Transverse colon (tissue), 4 donors: Measurements from ENCODE around the gene GAS2. TPM values are rescaled to one million over a fixed set of nuclear protein-coding genes. Genes with fewer than 3 reads are reported as not detected.

Experiments used
- DNase-seq: peaks from one replicate; pipeline ENCODE4 v3.0.0-alpha.2; 2019
- H3K27ac ChIP-seq, 4 donors: fragments of 200-600 bp; sonication (generic); 2 replicates each; pipeline ENCODE4 v1.5.1; 2016 to 2018; ENCODE audit warnings: inconsistent platforms in 4 of 4
- H3K27me3 ChIP-seq: fragments of 200-600 bp; sonication (generic); 2 replicates; pipeline ENCODE4 v1.5.1; 2017; ENCODE audit warnings: inconsistent platforms
- H3K36me3 ChIP-seq, 4 donors: fragments of 200-600 bp; sonication (generic); 2 replicates each; pipeline ENCODE4 v1.5.1; 2017 to 2019; ENCODE audit warnings: inconsistent platforms in 4 of 4
- H3K4me1 ChIP-seq, 4 donors: fragments of 200-600 bp; sonication (generic); 2 replicates each; pipeline ENCODE4 v1.5.1; 2017 to 2020; ENCODE audit warnings: inconsistent platforms in 4 of 4
- H3K4me3 ChIP-seq, 4 donors: fragments of 200-600 bp; sonication (generic); 1 replicate in 1 of 4; 2 replicates in 3 of 4; pipeline versions ENCODE4 v1.5.1 to v1.6.1; 2017 to 2019; ENCODE audit warnings: inconsistent platforms in 4 of 4
- H3K9me3 ChIP-seq, 2 donors: fragments of 200-600 bp; sonication (generic); 2 replicates each; pipeline ENCODE4 v1.5.1; 2017 to 2019; ENCODE audit warnings: inconsistent platforms in 2 of 2
- CTCF ChIP-seq, 5 experiments: fragments of 200-600 bp in 3 of 5; fragments of 450-650 bp in 2 of 5; sonication (generic) in 3 of 5; IDR thresholded peaks; 1 replicate in 2 of 5; 2 replicates in 3 of 5; pipeline ENCODE4 v1.5.1; 2016 to 2017; ENCODE audit warnings: antibody characterized with exemption in 5 of 5, inconsistent platforms in 3 of 5, mild to moderate bottlenecking in 2 of 5, moderate library complexity in 1 of 5
- EP300 ChIP-seq: sonication (generic); formaldehyde crosslinking; IDR thresholded peaks from one replicate; pipeline ENCODE4 v1.6.1; 2017; ENCODE audit warnings: antibody characterized with exemption, low read depth
- POLR2A ChIP-seq: fragments of 450-650 bp; IDR thresholded peaks from one replicate; pipeline ENCODE4 v1.6.1; 2016; ENCODE audit warnings: antibody characterized with exemption, mild to moderate bottlenecking, moderate library complexity
- POLR2AphosphoS5 ChIP-seq, 3 donors: sonication (generic); formaldehyde crosslinking; IDR thresholded peaks; one replicate each; pipeline ENCODE4 v1.6.1; 2016; ENCODE audit warnings: antibody characterized with exemption in 3 of 3
- WGBS, 2 donors: methylation state at CpG; one replicate each; pipeline ENCODE4 v1.1.5; 2018; ENCODE audit warnings: low coverage in 1 of 2; 5-methylcytosine and 5-hydroxymethylcytosine counted together
- in situ Hi-C, 4 donors: fragments of 200-750 bp; cut with MboI; loops; one replicate each; pipeline versions ENCODE4 v1.15.0 to v1.15.1; 2017; ENCODE audit warnings: low sequenced_read_pairs in 3 of 4, low pct_ligation_motif_present in 1 of 4, low pct_unique_long_range_greater_than_20kb in 1 of 4
- intact Hi-C: fragments of 100-400 bp; cut with DNase I; formaldehyde crosslinking; loops from one replicate; pipeline ENCODE4 v1.15.1; 2023; ENCODE audit warnings: low total_unique reads
- total RNA-seq, 4 donors: library from RNA; depleted of rRNA; stranded (reverse); fragments of >200 nt; gene quantifications; one replicate each; pipeline ENCODE4 v1.1.0, GENCODE V29; 2016

The GAS2 gene
- total RNA-seq, 4 donors from 2014 or later = 2.2 to 8.3 (median 4.2) TPM; not detected in 1

DNA sequence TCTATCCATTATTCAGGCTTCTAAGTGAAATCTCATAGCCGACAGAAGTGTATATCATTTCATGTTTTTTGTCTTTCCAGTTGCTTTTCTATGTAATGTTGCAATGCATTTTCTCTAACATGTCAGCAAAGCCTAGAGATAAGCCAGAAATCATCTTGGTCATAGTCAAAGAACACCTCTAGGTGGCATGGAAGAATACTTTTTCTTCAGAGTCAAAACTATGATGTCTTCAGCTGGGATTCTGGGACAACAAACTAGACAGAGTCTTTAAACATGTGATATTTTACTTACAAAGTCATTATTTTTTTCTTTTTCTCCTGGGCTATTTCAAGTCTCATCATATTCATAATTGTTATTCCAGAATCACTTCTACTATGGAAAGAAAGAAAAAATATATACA lies 4.4 kb downstream of the GAS2 start:
- intact Hi-C loops (no loop called here), in situ Hi-C loops (no loop called here)
- peaks cover 0 to 11% (median 7%) of the 10 kb centered on the region in 4 donors for H3K4me1 ChIP-seq
- no peak overlapping the region for H3K4me3 ChIP-seq
- DNase-seq = no peak
- no peak overlapping the region for H3K27ac ChIP-seq
- H3K9me3 ChIP-seq = no peaks in the 10 kb centered on the region
- peaks cover 50% of the 10 kb centered on the region for H3K27me3 ChIP-seq
- no peak for TF ChIP-seq EP300
- TF ChIP-seq CTCF (IDR thresholded peaks at IDR 0.05) = peak in 4 of 5 experiments; percentile 24 to 52 (median 32)
- no peak for TF ChIP-seq POLR2A
- no peak for TF ChIP-seq POLR2AphosphoS5 (IDR thresholded peaks at IDR 0.05)
- 27 to 74% methylated on average over 1 of the region's 1 CpG for WGBS, 2 donors
- H3K36me3 ChIP-seq = no peaks in the 10 kb centered on the region

DNA sequence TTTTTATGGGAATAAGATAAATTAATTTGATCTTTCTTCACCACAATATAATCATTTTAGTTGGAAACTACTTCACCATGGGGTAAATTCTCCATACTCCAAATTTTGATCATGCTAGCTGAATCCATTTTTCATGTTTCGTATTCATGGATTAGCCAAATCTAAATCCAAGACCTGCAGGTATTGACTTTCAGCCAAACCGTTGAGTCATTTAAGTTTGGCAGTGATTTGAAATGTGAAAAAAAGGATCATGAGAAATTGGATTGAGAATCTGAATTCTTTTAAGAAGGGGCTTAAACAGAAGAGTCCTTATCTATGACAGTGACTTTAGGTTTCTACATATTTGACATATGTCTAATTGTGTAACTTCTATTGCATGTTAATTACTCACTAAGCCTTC lies 5.3 kb downstream of the GAS2 start:
- in situ Hi-C loops = no loop called here
- no peak for DNase-seq
- 57 to 76% methylated on average over 2 of the region's 2 CpGs for WGBS, 2 donors

DNA sequence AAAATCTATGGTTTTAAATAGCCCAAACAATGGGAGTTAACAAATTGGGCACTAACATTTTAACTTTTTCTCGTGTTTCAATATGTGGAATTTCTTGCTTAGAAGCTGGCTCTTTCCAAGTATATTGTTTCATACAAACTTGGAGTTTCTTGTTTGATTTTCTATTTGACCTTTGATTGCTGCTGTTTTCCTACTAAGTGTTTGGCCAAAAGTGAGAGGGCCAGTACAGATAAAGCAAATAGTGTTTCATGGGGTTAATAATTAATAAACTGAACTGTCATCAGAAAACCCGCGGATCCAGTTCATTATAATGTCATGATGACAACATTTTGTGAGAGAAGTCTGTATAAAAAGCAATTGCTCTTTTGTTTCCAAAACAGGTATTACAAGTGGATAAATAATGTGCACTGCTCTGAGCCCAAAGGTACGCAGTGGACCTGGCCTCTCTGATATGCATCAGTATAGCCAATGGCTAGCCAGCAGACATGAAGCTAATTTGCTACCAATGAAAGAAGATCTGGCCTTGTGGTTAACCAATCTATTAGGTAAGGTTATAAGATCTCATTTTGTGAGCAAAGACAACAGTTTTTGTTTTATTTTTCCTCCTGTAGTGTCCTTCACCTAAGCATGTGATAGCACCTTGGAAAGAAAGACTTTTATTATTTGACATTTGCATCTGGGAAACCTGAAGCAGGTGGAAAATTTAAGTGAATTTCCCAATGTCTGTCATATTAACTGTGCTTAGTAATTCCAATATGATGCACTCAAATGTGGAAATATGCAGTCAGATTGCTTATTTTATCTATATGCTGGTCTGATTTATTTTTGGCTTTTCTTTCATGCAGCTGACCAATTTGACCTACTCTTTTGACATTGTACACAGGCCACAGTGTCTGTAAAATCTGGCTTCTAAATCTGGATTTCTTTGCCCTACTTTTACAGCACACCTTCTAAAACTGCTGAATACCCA lies 8.3 kb downstream of the GAS2 start:
- H3K27ac ChIP-seq = peak overlapping the region in 1 of 4 donors; percentile 42
- intact Hi-C loops = no loop called here
- no peak for DNase-seq
- no peaks in the 10 kb centered on the region for H3K36me3 ChIP-seq
- H3K4me3 ChIP-seq = no peak overlapping the region
- TF ChIP-seq POLR2A (no peak), POLR2AphosphoS5 (IDR thresholded peaks at IDR 0.05) (no peak), EP300 (no peak), CTCF (IDR thresholded peaks at IDR 0.05) (no peak)
- H3K4me1 ChIP-seq = no peaks in the 10 kb centered on the region
- in situ Hi-C loops = no loop called here
- H3K27me3 ChIP-seq = peaks cover 12% of the 10 kb centered on the region
- no peaks in the 10 kb centered on the region for H3K9me3 ChIP-seq
- WGBS, 2 donors = 28 to 48% methylated on average over 4 of the region's 4 CpGs

More for the DNA sequence above, 5.3 kb downstream of the GAS2 start:
- TF ChIP-seq POLR2AphosphoS5 (IDR thresholded peaks at IDR 0.05) (no peak), CTCF (IDR thresholded peaks at IDR 0.05) (no peak), EP300 (no peak), POLR2A (no peak)
- Histone ChIP-seq H3K27ac (no peak overlapping the region), H3K4me1 (peaks cover 0 to 4% (median 4%) of the 10 kb centered on the region in 4 donors), H3K4me3 (no peak overlapping the region), H3K36me3 (no peaks in the 10 kb centered on the region), H3K27me3 (peaks cover 41% of the 10 kb centered on the region), H3K9me3 (no peaks in the 10 kb centered on the region)
- intact Hi-C loops = no loop called here

GRCh38 chr11:22677153-22677903 lies 10.9 kb downstream of the GAS2 start:
- Histone ChIP-seq H3K4me1 (no peaks in the 10 kb centered on the region), H3K27me3 (no peaks in the 10 kb centered on the region), H3K27ac (no peak overlapping the region), H3K4me3 (no peak overlapping the region), H3K9me3 (no peaks in the 10 kb centered on the region), H3K36me3 (no peaks in the 10 kb centered on the region)
- no peak for DNase-seq
- intact Hi-C loops = no loop called here
- 56 to 77% methylated on average over 4 of the region's 4 CpGs for WGBS, 2 donors
- TF ChIP-seq CTCF (IDR thresholded peaks at IDR 0.05) (no peak), EP300 (no peak), POLR2A (no peak), POLR2AphosphoS5 (IDR thresholded peaks at IDR 0.05) (no peak)
- in situ Hi-C loops = no loop called here
